Thoracic aorta (tissue), 2 donors: Measurements from ENCODE around the gene MTERF2. TPM values are rescaled to one million over a fixed set of nuclear protein-coding genes. Genes with fewer than 3 reads are reported as not detected.
A peak's percentile ranks its signal among the peaks of the same experiment; 100 is the strongest.
"Not testable (repeated sequence)": the region's sequence is repeated elsewhere in the genome, so short reads cannot be mapped to it uniquely, and the experiment has no call there.

Experiments
- ATAC-seq: fragments of 150-250 bp; one replicate; pipeline ENCODE4 v1.8.0; 2017; ENCODE audit warnings: low read depth; ENCODE audit not compliant: insufficient number of reproducible peaks, low FRiP score
- DNase-seq: peaks from one replicate; pipeline ENCODE4 v3.0.0-alpha.2; 2020; ENCODE audit warnings: low spot score
- H3K27ac ChIP-seq, 2 donors: fragments of 200-600 bp; sonication (generic); 1 replicate in 1 of 2; 2 replicates in 1 of 2; pipeline ENCODE4 v1.5.1; 2016; ENCODE audit warnings: mild to moderate bottlenecking in 2 of 2, moderate library complexity in 2 of 2
- H3K27me3 ChIP-seq: fragments of 200-600 bp; sonication (generic); replicated peaks from 2 replicates; pipeline ENCODE4 v1.6.0; 2016; ENCODE audit warnings: mild to moderate bottlenecking; ENCODE audit not compliant: insufficient read depth
- H3K36me3 ChIP-seq: fragments of 200-600 bp; sonication (generic); one replicate; pipeline ENCODE4 v1.5.1; 2016
- H3K4me1 ChIP-seq, 2 donors: fragments of 200-600 bp; sonication (generic); 1 replicate in 1 of 2; 2 replicates in 1 of 2; pipeline versions ENCODE4 v1.5.1 to v1.6.0; 2016; ENCODE audit warnings: low read depth in 2 of 2, mild to moderate bottlenecking in 1 of 2; ENCODE audit not compliant: control insufficient read depth in 1 of 2
- H3K4me3 ChIP-seq: fragments of 200-600 bp; sonication (generic); 2 replicates; pipeline ENCODE4 v1.5.1; 2016; ENCODE audit warnings: mild to moderate bottlenecking
- H3K9me3 ChIP-seq: fragments of 200-600 bp; sonication (generic); 2 replicates; pipeline ENCODE4 v1.5.1; 2016
- total RNA-seq, 2 donors: library from RNA; depleted of rRNA; stranded (reverse); fragments of >200 nt; gene quantifications; one replicate each; pipeline versions ENCODE4 v1.1.0 to v1.2.3, GENCODE V29; 2016
- TF ChIP-seq, protein P1 (sequence below): fragments of 200-600 bp; sonication (generic); IDR thresholded peaks from one replicate; pipeline ENCODE4 v1.5.1; 2019; ENCODE audit warnings: antibody characterized with exemption

Gene MTERF2
- total RNA-seq, 2 donors from 2014 or later = 5.8 to 11.1 TPM

DNA sequence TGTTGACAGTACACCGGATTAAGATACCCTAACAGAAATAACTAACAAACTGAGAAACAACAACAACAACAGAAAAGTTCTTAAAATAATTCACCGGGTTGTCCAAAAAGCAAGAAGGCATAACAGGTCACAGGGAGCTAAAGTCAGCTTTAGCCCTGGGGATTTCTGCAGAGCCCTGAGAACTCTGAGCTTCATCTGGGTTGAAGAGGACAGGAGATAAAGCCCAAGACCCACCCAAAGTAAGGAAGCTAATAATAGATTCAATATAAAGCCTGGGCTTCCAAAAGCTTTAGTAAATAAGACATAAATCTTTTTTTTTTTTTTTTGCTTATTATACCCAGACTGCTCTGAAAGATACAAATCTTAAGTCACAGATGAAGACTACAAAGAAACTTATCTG, 44.1 kb upstream of the MTERF2 start:
- Histone ChIP-seq H3K27ac (no peak overlapping the region), H3K27me3 (no peaks in the 10 kb centered on the region), H3K36me3 (no peaks in the 10 kb centered on the region), H3K9me3 (no peaks in the 10 kb centered on the region), H3K4me3 (no peak overlapping the region), H3K4me1 (peaks cover 27 to 61% of the 10 kb centered on the region in 2 donors)
- DNase-seq (no peak), ATAC-seq (no peak)
- TF ChIP-seq, protein P1, sequence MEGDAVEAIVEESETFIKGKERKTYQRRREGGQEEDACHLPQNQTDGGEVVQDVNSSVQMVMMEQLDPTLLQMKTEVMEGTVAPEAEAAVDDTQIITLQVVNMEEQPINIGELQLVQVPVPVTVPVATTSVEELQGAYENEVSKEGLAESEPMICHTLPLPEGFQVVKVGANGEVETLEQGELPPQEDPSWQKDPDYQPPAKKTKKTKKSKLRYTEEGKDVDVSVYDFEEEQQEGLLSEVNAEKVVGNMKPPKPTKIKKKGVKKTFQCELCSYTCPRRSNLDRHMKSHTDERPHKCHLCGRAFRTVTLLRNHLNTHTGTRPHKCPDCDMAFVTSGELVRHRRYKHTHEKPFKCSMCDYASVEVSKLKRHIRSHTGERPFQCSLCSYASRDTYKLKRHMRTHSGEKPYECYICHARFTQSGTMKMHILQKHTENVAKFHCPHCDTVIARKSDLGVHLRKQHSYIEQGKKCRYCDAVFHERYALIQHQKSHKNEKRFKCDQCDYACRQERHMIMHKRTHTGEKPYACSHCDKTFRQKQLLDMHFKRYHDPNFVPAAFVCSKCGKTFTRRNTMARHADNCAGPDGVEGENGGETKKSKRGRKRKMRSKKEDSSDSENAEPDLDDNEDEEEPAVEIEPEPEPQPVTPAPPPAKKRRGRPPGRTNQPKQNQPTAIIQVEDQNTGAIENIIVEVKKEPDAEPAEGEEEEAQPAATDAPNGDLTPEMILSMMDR = no peak

DNA sequence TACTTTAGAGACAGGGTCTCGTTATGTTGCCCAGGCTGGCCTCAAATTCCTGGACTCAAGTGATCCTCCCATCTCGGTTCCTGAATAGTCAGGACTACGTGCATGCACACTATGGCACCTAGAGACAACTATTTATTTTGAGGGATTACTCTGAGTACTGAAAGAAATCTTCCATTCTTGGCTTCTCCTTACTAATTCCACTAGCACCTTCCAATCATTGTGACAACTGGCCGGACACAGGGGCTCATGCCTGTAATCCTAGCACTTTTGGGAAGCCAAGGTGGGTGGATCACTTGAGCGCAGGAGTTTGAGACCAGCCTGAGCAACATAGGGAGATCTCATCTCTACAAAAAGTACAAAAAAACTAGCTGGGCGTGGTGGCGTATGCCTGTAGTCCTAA, 42.1 kb upstream of the MTERF2 start:
- no peaks in the 10 kb centered on the region for H3K9me3 ChIP-seq
- TF ChIP-seq, protein P1 = no peak
- no peak for DNase-seq
- H3K4me3 ChIP-seq = no peak overlapping the region
- H3K4me1 ChIP-seq = peaks cover 24 to 54% of the 10 kb centered on the region in 2 donors
- ATAC-seq = no peak
- no peak overlapping the region for H3K27ac ChIP-seq
- H3K36me3 ChIP-seq = no peaks in the 10 kb centered on the region
- no peaks in the 10 kb centered on the region for H3K27me3 ChIP-seq

GRCh38 chr12:107027636-107028053, 40.7 kb upstream of the MTERF2 start:
- H3K4me3 ChIP-seq = peak overlapping the region; percentile 43
- TF ChIP-seq, protein P1 = no peak
- peak overlapping the region; percentile 62 to 77 for H3K27ac ChIP-seq
- peaks cover 24 to 54% of the 10 kb centered on the region in 2 donors for H3K4me1 ChIP-seq
- peak; percentile 97 for ATAC-seq
- H3K9me3 ChIP-seq = no peaks in the 10 kb centered on the region
- no peaks in the 10 kb centered on the region for H3K36me3 ChIP-seq
- H3K27me3 ChIP-seq = no peaks in the 10 kb centered on the region
- no peak for DNase-seq

DNA sequence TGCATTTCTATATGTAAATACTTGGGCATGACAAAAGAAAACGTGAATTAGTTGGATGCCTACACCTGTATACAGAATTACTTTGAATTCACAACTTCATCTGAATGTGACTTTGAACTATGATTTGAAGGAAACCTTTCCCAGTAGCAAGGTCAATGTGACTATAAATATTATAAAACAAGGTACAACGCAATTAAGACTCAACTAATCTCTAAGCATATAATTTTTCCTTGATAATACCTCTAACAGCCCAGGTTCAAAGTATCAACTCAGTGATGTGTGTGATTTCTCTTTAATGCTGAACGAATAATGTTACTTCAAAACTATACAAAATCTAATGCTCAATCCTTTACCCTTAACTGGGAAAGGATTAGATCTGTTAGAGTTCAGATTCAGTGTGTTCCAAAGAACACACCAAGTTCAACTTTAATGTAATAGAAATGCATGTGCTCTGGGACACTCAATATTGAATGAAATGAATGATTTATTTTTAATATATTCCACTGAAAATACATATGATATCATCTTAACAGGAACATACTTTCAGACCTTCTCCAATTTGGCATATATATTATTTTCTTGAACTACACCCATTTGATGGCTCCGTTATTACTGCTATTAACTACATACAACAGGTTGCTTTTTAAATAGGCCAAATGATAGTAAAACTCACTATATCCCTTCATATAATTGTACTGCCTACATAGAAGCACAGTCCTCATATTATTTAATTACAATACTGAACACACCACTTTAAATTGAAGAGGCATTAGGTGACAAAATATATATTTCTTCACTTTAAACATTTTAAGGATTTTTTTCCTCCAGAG, 40.1 kb upstream of the MTERF2 start:
- ATAC-seq = no peak
- no peak for DNase-seq
- Histone ChIP-seq H3K36me3 (no peaks in the 10 kb centered on the region), H3K9me3 (no peaks in the 10 kb centered on the region), H3K4me1 (peaks cover 24 to 54% of the 10 kb centered on the region in 2 donors), H3K27me3 (no peaks in the 10 kb centered on the region), H3K27ac (peak overlapping the region; percentile 62 to 77), H3K4me3 (peak overlapping the region; percentile 43)
- TF ChIP-seq, protein P1 = no peak

GRCh38 chr12:107026356-107026755, 39.4 kb upstream of the MTERF2 start:
- H3K36me3 ChIP-seq, ATAC-seq, DNase-seq, H3K4me3 ChIP-seq, H3K9me3 ChIP-seq, H3K27me3 ChIP-seq: not testable (repeated sequence)
- peaks cover 24 to 50% of the 10 kb centered on the region in 2 donors for H3K4me1 ChIP-seq
- H3K27ac ChIP-seq = peak overlapping the region; percentile 18 to 77
